ENCODE data around the gene C6orf62.

GRCh38 chr6:24692415-24692814 is 26.5 kb downstream of the C6orf62 start:
- TF ChIP-seq CTCF (conservative IDR thresholded peaks at IDR 0.05; ENCODE audit: low read length) (no peak), EZH2phosphoT487 (IDR thresholded peaks at IDR 0.05; ENCODE audit: borderline replicate concordance, low read depth, low read length) (no peak)
